B cell (primary cell): ENCODE results near the gene TSFM. TPM values are rescaled to one million over a fixed set of nuclear protein-coding genes. Genes with fewer than 3 reads are reported as not detected.

Experiments
- ATAC-seq: fragments of 200-7000 bp; cut with Tn5 transposase; one replicate; pipeline ENCODE4 v1.10.0; 2021; ENCODE audit warnings: low read depth, mild to moderate bottlenecking, moderate number of reproducible peaks, moderate library complexity
- CTCF ChIA-PET: fragments of 350-600 bp; sonication (Branson Sonifier 250); formaldehyde crosslinking; loops from one replicate; lab custom pipeline; 2021; ENCODE audit warnings: antibody characterized with exemption, inconsistent platforms; lab: Charles Lee
- POLR2A ChIA-PET: fragments of 350-600 bp; sonication (Branson Sonifier 250); formaldehyde crosslinking; loops from one replicate; lab custom pipeline; 2021; ENCODE audit warnings: antibody characterized with exemption; lab: Charles Lee
- DNase-seq: peaks from one replicate; pipeline ENCODE4 v3.0.0; 2013
- H2AFZ ChIP-seq: 2 replicates; pipeline ENCODE4 v1.6.1; 2012; ENCODE audit warnings: mild to moderate bottlenecking, low read depth, low read length; ENCODE audit not compliant: insufficient read depth, poor library complexity, severe bottlenecking
- H3K27ac ChIP-seq, 2 donors: 1 replicate in 1 of 2; 2 replicates in 1 of 2; pipeline ENCODE4 v1.5.1; 2012 to 2013; ENCODE audit warnings: low read length in 2 of 2, mild to moderate bottlenecking in 2 of 2, moderate library complexity in 1 of 2
- H3K27me3 ChIP-seq, 4 experiments: fragments of 200-600 bp in 1 of 4; sonication (generic) in 1 of 4; replicated peaks in 1 of 4; 1 replicate in 2 of 4; 2 replicates in 2 of 4; pipeline versions ENCODE4 v1.6.1 to v1.7.0; 2013 to 2016; ENCODE audit warnings: low read length in 3 of 4, mild to moderate bottlenecking in 2 of 4, mixed read lengths in 1 of 4, moderate library complexity in 1 of 4; ENCODE audit not compliant: insufficient read depth in 4 of 4, control insufficient read depth in 3 of 4; ENCODE audit errors: control extremely low read depth in 1 of 4
- H3K36me3 ChIP-seq, 2 experiments: replicated peaks in 1 of 2; 1 replicate in 1 of 2; 2 replicates in 1 of 2; pipeline versions ENCODE4 v1.6.1 to v1.7.1; 2013; ENCODE audit warnings: low read length in 1 of 2; ENCODE audit not compliant: insufficient read depth in 2 of 2, control insufficient read depth in 1 of 2; ENCODE audit errors: control extremely low read depth in 1 of 2, extremely low read depth in 1 of 2
- H3K4me1 ChIP-seq, 2 donors: fragments of 200-600 bp in 1 of 2; sonication (generic) in 1 of 2; 1 replicate in 1 of 2; 2 replicates in 1 of 2; pipeline versions ENCODE4 v1.5.1 to v1.6.1; 2013 to 2017; ENCODE audit warnings: low read length in 2 of 2; ENCODE audit not compliant: control insufficient read depth in 2 of 2, insufficient read depth in 2 of 2
- H3K4me2 ChIP-seq: replicated peaks from 2 replicates; pipeline ENCODE3; 2012; ENCODE audit warnings: mild to moderate bottlenecking, low read depth, low read length; ENCODE audit not compliant: poor library complexity, severe bottlenecking
- H3K4me3 ChIP-seq, 5 experiments: fragments of 200-600 bp in 1 of 5; sonication (generic) in 1 of 5; 1 replicate in 3 of 5; 2 replicates in 2 of 5; pipeline versions ENCODE4 v1.5.1 to v1.7.0; 2011 to 2016; ENCODE audit warnings: low read length in 4 of 5, mild to moderate bottlenecking in 4 of 5, low read depth in 2 of 5, control low read depth in 1 of 5, moderate library complexity in 1 of 5; ENCODE audit not compliant: insufficient read depth in 1 of 5; ENCODE audit errors: control extremely low read depth in 1 of 5, extremely low read depth in 1 of 5
- H3K79me2 ChIP-seq: fragments of 200-600 bp; sonication (generic); one replicate; pipeline ENCODE4 v1.6.0; 2016; ENCODE audit warnings: low read length; ENCODE audit not compliant: control insufficient read depth, insufficient read depth
- H3K9ac ChIP-seq: fragments of 200-600 bp; sonication (generic); 2 replicates; pipeline ENCODE4 v1.6.1; 2017; ENCODE audit warnings: mild to moderate bottlenecking, low read length, moderate library complexity
- H3K9me3 ChIP-seq, 3 donors: one replicate each; pipeline versions ENCODE4 v1.6.1 to v1.7.1; 2013; ENCODE audit warnings: low read length in 2 of 3; ENCODE audit not compliant: control insufficient read depth in 2 of 3, insufficient read depth in 1 of 3; ENCODE audit errors: control extremely low read depth in 1 of 3
- H4K20me1 ChIP-seq: 2 replicates; pipeline ENCODE4 v1.6.0; 2012; ENCODE audit warnings: mild to moderate bottlenecking, low read length; ENCODE audit not compliant: insufficient read depth, control insufficient read depth, poor library complexity, severe bottlenecking
- H3K27ac Mint-ChIP-seq: one replicate; pipeline ENCODE4 v1.8.0; 2021; ENCODE audit warnings: mixed read lengths
- H3K27me3 Mint-ChIP-seq: one replicate; pipeline ENCODE4 v1.8.0; 2021; ENCODE audit warnings: mixed read lengths
- H3K4me1 Mint-ChIP-seq: one replicate; pipeline ENCODE4 v1.8.0; 2021; ENCODE audit warnings: mixed read lengths
- H3K4me3 Mint-ChIP-seq: one replicate; pipeline ENCODE4 v1.8.0; 2021; ENCODE audit warnings: mixed read lengths
- H3K9me3 Mint-ChIP-seq: one replicate; pipeline ENCODE4 v1.8.0; 2022; ENCODE audit warnings: mixed read lengths; ENCODE audit not compliant: insufficient read depth
- EZH2 ChIP-seq: IDR thresholded peaks from 2 replicates; pipeline ENCODE4 v1.6.1; 2012; ENCODE audit warnings: borderline replicate concordance, low read depth, mild to moderate bottlenecking, moderate library complexity, low read length; ENCODE audit not compliant: insufficient read depth, poor library complexity, severe bottlenecking
- WGBS: methylation state at CpG from one replicate; pipeline ENCODE4 v1.1.5; 2013; ENCODE audit warnings: missing lambda C conversion rate; ENCODE audit not compliant: insufficient coverage; 5-methylcytosine and 5-hydroxymethylcytosine counted together
- intact Hi-C: fragments of 100-400 bp; cut with micrococcal nuclease; formaldehyde crosslinking; loops from one replicate; pipeline ENCODE4 v1.10.0; 2022
- polyA plus RNA-seq: library from polyadenylated mRNA; depleted of rRNA; stranded (reverse); fragments of >200 nt; gene quantifications from 2 replicates; pipeline ENCODE4 v1.2.3, GENCODE V29; 2012
- total RNA-seq, 2 donors: library from RNA; stranded (reverse); fragments of 120-200 nt in 1 of 2; gene quantifications; 1 replicate in 1 of 2; 2 replicates in 1 of 2; pipeline versions ENCODE4 v1.2.3 to v1.2.4, GENCODE V29; 2013 to 2022
- TF ChIP-seq, protein P1 (sequence below): fragments of 200-600 bp; IDR thresholded peaks from one replicate; pipeline ENCODE4 v1.8.0; 2022; ENCODE audit warnings: antibody characterized with exemption, mild to moderate bottlenecking

TSFM gene
- total and polyA plus RNA-seq, 2 donors (not counting 1 experiment from before 2014, with no cell fraction given) = 5.6 to 20.9 TPM

DNA sequence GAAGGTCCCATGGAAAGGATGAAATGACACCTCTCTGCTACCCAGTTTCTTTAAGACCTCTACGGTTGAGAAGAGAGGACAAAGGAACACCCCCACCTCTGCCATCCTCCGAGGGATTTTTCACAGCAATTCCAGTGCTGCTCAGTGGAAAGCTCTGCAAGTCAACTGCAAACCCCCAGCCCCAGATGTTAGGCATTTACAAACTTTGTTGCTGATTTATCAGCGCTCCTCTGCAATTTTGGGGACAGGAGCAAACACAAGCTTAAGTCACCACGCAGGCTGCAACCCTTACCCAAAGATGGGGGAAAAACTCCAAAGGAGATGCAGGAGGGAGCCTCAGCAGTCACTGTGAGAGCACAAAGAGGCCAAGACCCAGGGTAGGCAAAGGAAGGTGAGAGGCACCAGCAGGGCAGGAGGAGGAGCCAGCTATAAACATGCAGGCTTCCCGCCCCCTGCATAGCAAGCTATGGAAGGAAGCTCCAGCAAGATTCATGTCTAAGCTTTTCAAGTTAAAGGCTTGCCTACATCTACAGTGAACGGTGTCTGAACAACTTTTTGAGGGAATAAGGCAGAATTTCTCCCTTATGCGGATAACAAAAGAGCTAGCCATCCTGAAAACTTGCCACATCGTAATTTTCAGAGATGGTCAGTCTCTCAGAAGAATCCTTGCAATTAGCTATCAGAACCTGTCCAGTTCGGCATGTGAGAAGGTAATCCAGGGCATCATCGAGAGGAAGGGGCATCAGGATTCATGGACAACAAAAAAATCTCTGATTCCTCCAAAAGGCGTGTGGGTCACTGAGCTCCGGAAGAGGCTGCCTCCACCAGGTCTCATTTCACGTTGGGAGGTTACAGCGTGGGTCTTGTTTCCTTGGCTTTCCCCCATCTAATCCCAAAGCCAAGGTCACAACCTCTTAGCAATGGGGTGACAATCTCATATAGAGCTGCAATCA lies 60.0 kb downstream of the TSFM start:
- no peak overlapping the region for H3K9ac ChIP-seq
- H3K4me3 ChIP-seq = peak overlapping the region in 2 of 5 experiments; percentile 6 to 23
- intact Hi-C loops = no loop called here
- peaks cover 91% of the 10 kb centered on the region for H3K79me2 ChIP-seq
- no peak for TF ChIP-seq EZH2
- TF ChIP-seq, protein P1, sequence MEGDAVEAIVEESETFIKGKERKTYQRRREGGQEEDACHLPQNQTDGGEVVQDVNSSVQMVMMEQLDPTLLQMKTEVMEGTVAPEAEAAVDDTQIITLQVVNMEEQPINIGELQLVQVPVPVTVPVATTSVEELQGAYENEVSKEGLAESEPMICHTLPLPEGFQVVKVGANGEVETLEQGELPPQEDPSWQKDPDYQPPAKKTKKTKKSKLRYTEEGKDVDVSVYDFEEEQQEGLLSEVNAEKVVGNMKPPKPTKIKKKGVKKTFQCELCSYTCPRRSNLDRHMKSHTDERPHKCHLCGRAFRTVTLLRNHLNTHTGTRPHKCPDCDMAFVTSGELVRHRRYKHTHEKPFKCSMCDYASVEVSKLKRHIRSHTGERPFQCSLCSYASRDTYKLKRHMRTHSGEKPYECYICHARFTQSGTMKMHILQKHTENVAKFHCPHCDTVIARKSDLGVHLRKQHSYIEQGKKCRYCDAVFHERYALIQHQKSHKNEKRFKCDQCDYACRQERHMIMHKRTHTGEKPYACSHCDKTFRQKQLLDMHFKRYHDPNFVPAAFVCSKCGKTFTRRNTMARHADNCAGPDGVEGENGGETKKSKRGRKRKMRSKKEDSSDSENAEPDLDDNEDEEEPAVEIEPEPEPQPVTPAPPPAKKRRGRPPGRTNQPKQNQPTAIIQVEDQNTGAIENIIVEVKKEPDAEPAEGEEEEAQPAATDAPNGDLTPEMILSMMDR = no peak
- H3K4me2 ChIP-seq = peak overlapping the region; percentile 87
- H2AFZ ChIP-seq = no peak overlapping the region
- Mint-ChIP-seq H3K9me3 (no peaks in the 10 kb centered on the region), H3K4me3 (peak overlapping the region; percentile 84), H3K27ac (peak overlapping the region; percentile 3), H3K27me3 (no peaks in the 10 kb centered on the region), H3K4me1 (peaks cover 72% of the 10 kb centered on the region)
- H3K27me3 ChIP-seq = no peaks in the 10 kb centered on the region
- DNase-seq (no peak), ATAC-seq (no peak)
- peaks cover 0 to 5% of the 10 kb centered on the region in 2 experiments for H3K36me3 ChIP-seq
- 52% methylated on average over 13 of the region's 14 CpGs for WGBS
- H3K4me1 ChIP-seq = peaks cover 70 to 79% of the 10 kb centered on the region in 2 donors
- CTCF ChIA-PET = interaction anchor here (0.7 to 6.1 kb wide), 8 partner anchors 10 to 83 kb away, joined by 3 to 50 read pairs (median 4); no protein-coding TSS in a partner anchor
- peaks cover 0 to 4% (median 0%) of the 10 kb centered on the region in 3 donors for H3K9me3 ChIP-seq
- POLR2A ChIA-PET = interaction anchor here (0.6 kb wide), 1 partner anchor 41 kb away, joined by 7 read pairs; no protein-coding TSS in a partner anchor
- H3K27ac ChIP-seq = peak overlapping the region in 1 of 2 donors; percentile 84
- peaks cover 87% of the 10 kb centered on the region for H4K20me1 ChIP-seq
